Stimulated activated CD8-positive, alpha-beta memory T cell treated with anti-CD3 and anti-CD28 coated beads, Interleukin-12 subunit alpha, Interleukin-12 subunit beta, amount 100 ng/mL, for 4 hours (primary cell): ENCODE data around the gene FOXJ2.
A peak's percentile ranks its signal among the peaks of the same experiment; 100 is the strongest.
"Not testable (repeated sequence)": the region's sequence is repeated elsewhere in the genome, so short reads cannot be mapped to it uniquely, and the experiment has no call there.

ENCODE experiments used
- DNase-seq: peaks from one replicate; pipeline ENCODE4 v3.0.0-alpha.2; 2020; ENCODE audit warnings: low read depth

FOXJ2 gene

DNA sequence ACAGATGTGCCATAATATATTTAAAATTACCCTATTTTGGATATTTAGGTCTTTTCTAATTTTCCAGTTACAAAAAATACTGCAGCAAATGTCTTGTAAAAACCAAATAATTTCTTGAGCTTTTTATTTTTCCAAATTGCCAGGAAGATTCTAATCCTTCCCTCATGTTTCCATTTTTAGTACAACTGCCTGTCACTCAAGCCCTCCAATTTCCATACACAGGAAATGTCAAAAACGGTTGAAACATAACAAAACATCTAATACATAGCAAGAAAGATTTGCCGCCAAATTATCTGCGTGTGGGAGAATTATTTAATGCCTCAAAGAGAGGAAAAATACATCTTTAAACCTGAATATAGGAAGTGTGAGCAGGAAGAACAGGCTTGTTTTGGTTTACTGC, 2.3 kb upstream of the FOXJ2 start:
- DNase-seq = no peak

GRCh38 chr12:8031017-8031416, 1.5 kb upstream of the FOXJ2 start:
- DNase-seq = not testable (repeated sequence)

GRCh38 chr12:8031872-8032241, 659 bp upstream of the FOXJ2 start:
- no peak for DNase-seq

DNA sequence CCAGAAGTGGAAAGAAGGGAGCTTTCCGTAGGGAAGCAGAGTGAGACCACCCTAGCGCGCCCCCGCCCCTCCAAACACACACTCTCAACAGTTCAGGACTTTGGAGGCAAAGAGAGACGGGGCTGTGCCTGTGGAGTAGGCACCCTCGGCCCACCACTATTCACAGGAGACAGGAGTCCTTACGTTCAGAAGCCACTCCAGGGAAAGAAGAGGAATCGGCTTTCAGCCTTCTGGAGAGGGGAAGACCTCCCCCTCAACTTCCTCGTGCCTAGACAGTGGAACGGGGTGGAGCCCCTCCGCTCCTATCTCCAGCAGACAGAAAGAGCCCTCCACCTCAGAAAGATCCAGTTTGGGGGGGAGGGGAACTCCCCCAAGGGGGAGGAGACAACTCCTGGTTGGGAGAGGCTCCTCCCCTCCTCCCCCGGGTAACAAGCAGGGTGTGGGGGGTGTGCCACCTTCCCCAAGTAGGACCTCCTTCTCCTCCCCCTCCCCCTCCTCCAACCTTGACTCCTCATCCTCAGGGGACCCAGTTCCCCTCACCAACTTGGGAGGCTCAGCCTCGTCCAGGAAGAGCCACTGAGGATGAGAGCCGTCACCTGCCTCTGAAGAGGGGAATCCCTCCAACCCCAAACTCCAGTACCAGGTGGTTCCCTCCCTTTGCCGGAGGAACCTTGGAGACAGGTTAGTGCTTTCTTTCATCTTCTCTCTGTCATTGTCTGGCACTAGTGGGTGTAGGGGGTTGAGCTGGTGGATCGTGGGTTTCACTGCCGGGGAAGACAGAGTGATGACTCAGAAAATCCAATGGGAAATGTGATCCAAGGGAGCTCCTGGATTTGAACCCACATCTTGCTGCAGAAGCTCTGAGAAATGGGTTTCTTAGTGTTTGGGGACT, 883 bp downstream of the FOXJ2 start:
- peak; percentile 33 for DNase-seq

GRCh38 chr12:8034802-8035201, 2.3 kb downstream of the FOXJ2 start:
- DNase-seq = no peak

GRCh38 chr12:8035440-8036010, 3.0 kb downstream of the FOXJ2 start:
- no peak for DNase-seq

DNA sequence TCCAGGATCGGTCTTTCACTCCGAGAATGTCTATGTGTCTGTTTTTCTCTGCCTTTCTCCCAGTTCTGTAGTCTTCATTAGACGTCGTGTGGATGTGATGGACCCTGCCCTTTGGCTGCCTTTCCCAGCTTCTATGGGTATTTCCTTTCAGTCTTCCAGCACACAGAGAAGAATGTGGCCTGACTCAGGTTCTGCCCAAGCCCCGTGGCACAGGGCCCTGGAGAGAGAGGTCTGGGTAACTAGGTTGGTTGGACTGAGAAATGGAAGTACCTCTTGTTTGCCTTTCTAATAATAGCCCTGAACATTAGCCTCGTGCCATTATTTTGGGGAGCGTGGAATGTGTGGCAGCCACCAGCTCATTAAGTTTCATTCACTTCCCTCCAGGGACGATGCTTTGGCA, 3.8 kb downstream of the FOXJ2 start:
- no peak for DNase-seq

DNA sequence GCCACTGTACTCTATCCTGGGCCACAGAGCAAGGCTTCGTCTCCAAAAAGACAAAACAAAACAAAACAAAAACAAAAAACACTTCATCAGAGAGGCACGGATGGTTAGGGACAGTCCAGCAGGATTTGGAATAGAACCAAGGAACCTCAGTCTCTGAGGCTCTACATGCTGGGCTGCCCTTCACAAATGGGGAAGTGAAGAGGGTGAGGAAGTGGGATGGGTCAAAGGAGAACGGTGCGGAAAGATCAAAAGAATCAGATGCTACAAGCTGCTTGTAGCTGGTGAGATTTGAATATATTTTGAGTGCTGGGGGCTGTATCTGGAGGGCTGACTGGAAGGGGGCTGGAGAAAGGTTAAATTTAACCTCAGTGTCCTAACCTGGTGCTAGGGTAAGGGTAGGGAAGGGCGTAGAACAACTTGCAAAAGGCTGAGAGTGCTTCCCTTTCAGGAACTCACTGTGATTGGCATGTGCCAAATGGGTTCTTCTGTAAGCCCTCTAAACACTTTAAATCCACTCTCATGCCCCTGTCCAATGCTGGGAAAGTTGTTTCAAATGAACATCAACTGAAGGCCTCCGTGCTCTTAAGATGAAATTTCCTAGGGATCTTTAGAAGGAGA, 4.6 kb downstream of the FOXJ2 start:
- no peak for DNase-seq

- no peak for DNase-seq
Observed at GRCh38 chr12:8037947-8038346, 5.4 kb downstream of the FOXJ2 start.

DNA sequence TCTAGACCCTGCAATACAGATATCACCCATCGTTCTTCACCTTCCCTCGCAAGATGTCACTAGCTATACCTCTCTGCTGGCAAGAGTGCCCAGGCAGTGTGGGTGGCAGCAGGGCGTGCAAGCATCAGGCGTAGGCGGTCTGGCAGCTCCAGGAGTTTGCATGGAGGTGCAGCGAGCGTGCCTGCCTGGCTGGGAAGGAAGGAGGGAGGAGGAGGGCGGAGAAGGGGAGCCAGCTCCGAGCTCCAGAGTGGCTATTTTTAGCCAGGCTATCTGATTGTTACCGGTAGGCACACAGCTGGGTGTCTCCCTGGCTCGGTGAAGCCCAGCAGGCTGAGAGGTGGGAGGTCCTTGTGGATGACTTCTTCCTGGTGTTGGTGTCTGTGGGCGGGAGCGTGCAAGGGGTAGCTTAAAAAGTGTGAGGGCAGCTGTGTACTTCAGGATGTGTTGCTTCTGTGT, 6.2 kb downstream of the FOXJ2 start:
- no peak for DNase-seq

GRCh38 chr12:8040791-8041190, 8.3 kb downstream of the FOXJ2 start:
- DNase-seq = no peak

GRCh38 chr12:8045952-8046944, 13.7 kb downstream of the FOXJ2 start:
- peak; percentile 60 for DNase-seq

GRCh38 chr12:8047842-8048241, 15.3 kb downstream of the FOXJ2 start:
- no peak for DNase-seq

DNA sequence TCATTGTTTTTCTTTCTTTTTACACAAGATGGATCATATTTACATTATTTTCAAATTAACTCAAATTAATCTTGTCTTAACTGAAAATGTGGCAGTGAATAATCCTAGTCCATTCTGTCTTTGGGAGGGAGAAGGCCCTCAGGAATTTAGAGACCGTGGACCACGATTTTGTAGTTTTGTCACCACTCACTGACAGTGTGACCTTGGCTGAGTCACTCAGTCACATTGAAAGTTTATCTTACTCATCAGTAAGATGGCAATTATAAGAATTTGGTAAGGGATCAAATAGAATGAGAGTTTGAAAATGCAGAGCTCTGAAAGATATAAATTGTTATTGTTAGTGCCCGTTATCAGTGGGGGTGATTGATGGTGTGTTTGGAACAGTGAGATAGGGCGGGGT, 16.4 kb downstream of the FOXJ2 start:
- no peak for DNase-seq

DNA sequence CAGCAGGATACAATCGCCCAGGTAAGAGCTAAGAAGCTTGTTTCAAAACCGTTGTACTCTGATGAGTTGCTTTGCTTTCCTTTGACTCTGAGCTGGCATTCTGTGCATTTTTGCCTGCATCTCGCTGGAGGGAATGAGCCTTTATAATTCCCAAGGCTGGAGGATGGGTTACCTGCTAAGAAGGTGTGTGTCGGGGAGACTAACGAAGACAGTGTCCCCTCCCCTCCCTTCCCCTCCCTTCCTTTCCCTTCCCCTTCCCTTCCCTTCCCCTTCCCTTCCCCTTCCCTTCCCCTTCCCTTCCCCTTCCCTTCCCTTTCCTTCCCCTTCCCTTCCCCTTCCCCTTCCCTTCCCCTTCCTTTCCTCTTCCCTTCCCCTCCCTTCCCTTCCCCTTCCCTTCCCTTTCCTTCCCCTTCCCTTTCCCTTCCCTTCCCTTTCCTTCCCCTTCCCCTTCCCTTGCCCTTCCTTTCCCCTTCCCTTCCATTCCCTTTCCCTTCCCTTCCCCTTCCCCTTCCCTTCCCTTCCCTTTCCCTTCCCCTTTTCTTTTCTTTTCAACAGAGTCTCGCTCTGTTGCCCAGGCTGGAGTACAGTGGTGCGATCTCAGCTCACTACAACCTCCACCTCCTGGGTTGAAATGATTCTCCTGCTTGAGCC, 18.2 kb downstream of the FOXJ2 start:
- DNase-seq = no peak

GRCh38 chr12:8052679-8053078, 20.2 kb downstream of the FOXJ2 start:
- no peak for DNase-seq

DNA sequence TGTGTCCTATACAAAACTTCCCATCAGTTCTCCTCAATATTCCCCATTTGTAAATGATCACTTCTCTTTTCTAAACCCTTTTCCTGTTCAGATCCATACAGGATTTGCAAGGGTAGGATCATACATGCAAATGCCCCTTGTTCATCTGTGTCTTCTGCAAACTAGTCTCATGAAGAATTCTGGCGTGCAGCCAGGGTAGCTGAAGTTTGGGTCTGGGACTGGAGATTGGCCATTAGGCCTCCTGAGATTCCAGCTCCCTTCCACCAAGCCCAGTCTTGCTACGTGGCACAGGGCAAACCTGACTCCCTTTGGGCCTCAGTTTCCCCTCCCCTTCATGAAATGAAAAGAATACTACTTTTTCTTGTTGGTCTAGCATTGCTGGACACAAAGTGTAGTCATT, 22.3 kb downstream of the FOXJ2 start:
- no peak for DNase-seq

DNA sequence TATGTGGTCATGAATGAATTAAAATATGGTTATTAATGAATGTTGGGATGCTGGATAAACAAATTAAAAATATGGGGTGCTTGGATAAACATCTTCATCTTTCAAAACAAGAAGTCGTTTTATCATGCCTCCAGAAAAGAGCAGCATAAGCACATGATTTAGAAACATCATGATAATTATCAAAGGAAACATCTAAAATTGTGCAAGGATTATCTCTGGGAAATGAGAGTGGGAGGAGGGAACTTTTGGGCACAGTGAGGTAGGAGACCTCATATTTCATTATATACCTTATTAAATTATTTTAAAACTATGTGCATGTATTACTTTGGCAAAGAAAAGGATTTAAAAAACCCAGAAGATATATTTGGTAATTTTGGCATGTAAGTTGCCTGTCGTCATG, 24.8 kb downstream of the FOXJ2 start:
- DNase-seq = no peak

DNA sequence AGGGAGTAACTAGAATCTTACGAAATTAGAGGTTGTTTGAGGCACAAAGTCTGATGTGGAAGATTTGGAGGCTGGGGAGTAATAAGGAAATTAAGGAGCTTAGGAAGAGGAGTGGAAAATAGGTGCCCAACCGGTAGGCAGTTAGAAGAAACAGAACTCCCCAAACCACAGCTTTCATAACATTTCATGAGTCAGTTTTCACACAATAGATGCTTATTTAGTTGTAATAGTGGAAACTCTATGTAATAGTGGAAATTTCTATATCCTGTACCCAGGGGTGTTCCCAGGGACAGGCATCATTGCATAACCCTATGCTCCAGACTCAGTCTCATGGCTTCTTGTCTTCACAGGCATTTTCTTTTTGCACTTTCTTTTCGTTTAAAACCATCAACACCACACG, 25.3 kb downstream of the FOXJ2 start:
- no peak for DNase-seq

DNA sequence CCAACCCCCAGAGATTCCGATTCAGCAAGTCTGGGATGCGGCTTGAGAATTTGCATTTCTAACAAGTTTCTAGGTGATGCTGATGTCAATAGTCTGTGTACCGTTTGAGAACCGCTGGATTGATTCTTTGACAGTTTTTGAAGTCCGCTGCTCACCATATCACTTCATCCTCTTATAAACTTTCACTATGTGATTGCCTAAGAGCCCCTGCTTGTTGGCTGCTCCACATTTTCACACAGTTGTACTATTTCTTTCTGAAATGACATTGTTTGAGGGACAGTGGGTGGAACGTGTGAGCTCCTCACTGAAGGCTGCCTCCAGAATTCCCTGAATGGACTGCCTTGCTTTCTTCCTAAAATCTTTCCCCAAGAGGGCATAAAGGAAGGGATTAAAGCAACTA, 26.0 kb downstream of the FOXJ2 start:
- DNase-seq = no peak

- no peak for DNase-seq
Observed at GRCh38 chr12:8064131-8064530, 31.6 kb downstream of the FOXJ2 start.
